T-cell (primary cell): ENCODE data around the gene ARAP1. TPM values are rescaled to one million over a fixed set of nuclear protein-coding genes. Genes with fewer than 3 reads are reported as not detected.

Source experiments
- ATAC-seq, 4 experiments: fragments of 200-7000 bp in 3 of 4; fragments of 150-1000 bp in 1 of 4; cut with Tn5 transposase; replicated peaks in 1 of 4; 1 replicate in 3 of 4; 2 replicates in 1 of 4; pipeline ENCODE4 v1.10.0; 2021; ENCODE audit warnings: moderate library complexity in 3 of 4, mild to moderate bottlenecking in 2 of 4, moderate number of reproducible peaks in 1 of 4
- CTCF ChIA-PET, 2 donors: fragments of 300-600 bp; sonication (Branson Sonifier 250); formaldehyde crosslinking; loops; one replicate each; lab custom pipeline; 2022; ENCODE audit warnings: antibody characterized with exemption in 2 of 2; lab: Charles Lee
- POLR2A ChIA-PET, 2 donors: fragments of 300-600 bp; sonication (Branson Sonifier 250); formaldehyde crosslinking; loops; one replicate each; lab custom pipeline; 2022; ENCODE audit warnings: antibody characterized with exemption in 2 of 2; lab: Charles Lee
- DNase-seq, 35 experiments: peaks; one replicate each; pipeline versions ENCODE4 v3.0.0 to v3.0.0-alpha.2; 2013 to 2023
- H3K27ac ChIP-seq: one replicate; pipeline ENCODE4 v1.5.1; 2013; ENCODE audit warnings: low read length
- H3K27me3 ChIP-seq, 2 experiments: replicated peaks in 1 of 2; 1 replicate in 1 of 2; 2 replicates in 1 of 2; pipeline versions ENCODE4 v1.6.1 to v1.7.0; 2013; ENCODE audit warnings: low read length in 1 of 2, mixed read lengths in 1 of 2; ENCODE audit not compliant: control insufficient read depth in 2 of 2, insufficient read depth in 2 of 2; ENCODE audit errors: extremely low read depth in 1 of 2
- H3K36me3 ChIP-seq, 2 donors: 1 replicate in 1 of 2; 2 replicates in 1 of 2; pipeline versions ENCODE4 v1.6.1 to v1.7.0; 2013; ENCODE audit warnings: low read length in 1 of 2; ENCODE audit not compliant: control insufficient read depth in 2 of 2, insufficient read depth in 1 of 2; ENCODE audit errors: extremely low read depth in 1 of 2
- H3K4me1 ChIP-seq, 2 experiments: 1 replicate in 1 of 2; 2 replicates in 1 of 2; pipeline versions ENCODE4 v1.6.1 to v1.7.0; 2013; ENCODE audit warnings: low read length in 2 of 2, mixed read lengths in 1 of 2; ENCODE audit not compliant: insufficient read depth in 2 of 2, control insufficient read depth in 1 of 2; ENCODE audit errors: extremely low read depth in 1 of 2
- H3K4me3 ChIP-seq, 2 donors: 1 replicate in 1 of 2; 2 replicates in 1 of 2; pipeline versions ENCODE4 v1.5.1 to v1.7.0; 2013; ENCODE audit warnings: mild to moderate bottlenecking in 2 of 2, low read length in 1 of 2, moderate library complexity in 1 of 2; ENCODE audit not compliant: control insufficient read depth in 1 of 2; ENCODE audit errors: extremely low read depth in 1 of 2
- H3K9me3 ChIP-seq: 2 replicates; pipeline ENCODE4 v1.7.0; 2013
- H3K27ac Mint-ChIP-seq, 2 donors: one replicate each; pipeline ENCODE4 v1.8.0; 2020 to 2021; ENCODE audit warnings: mild to moderate bottlenecking in 2 of 2, mixed read lengths in 2 of 2
- H3K27me3 Mint-ChIP-seq, 2 donors: one replicate each; pipeline ENCODE4 v1.8.0; 2021 to 2022; ENCODE audit warnings: mixed read lengths in 2 of 2
- H3K36me3 Mint-ChIP-seq: one replicate; pipeline ENCODE4 v1.8.0; 2021; ENCODE audit warnings: mixed read lengths
- H3K4me1 Mint-ChIP-seq, 3 donors: one replicate each; pipeline ENCODE4 v1.8.0; 2020 to 2022; ENCODE audit warnings: mixed read lengths in 3 of 3, mild to moderate bottlenecking in 1 of 3
- H3K4me3 Mint-ChIP-seq, 3 donors: one replicate each; pipeline ENCODE4 v1.8.0; 2020 to 2022; ENCODE audit warnings: mild to moderate bottlenecking in 3 of 3, mixed read lengths in 3 of 3, moderate library complexity in 3 of 3
- H3K9me3 Mint-ChIP-seq, 3 donors: one replicate each; pipeline ENCODE4 v1.8.0; 2020 to 2022; ENCODE audit warnings: mixed read lengths in 3 of 3
- WGBS: methylation state at CpG from one replicate; pipeline ENCODE4 v1.1.5; 2013; ENCODE audit warnings: missing lambda C conversion rate; ENCODE audit not compliant: insufficient coverage; 5-methylcytosine and 5-hydroxymethylcytosine counted together
- total RNA-seq, 35 experiments: library from RNA in 6 of 35; stranded (reverse) in 6 of 35; fragments of 120-200 nt in 1 of 35; gene quantifications; one replicate each; pipeline versions ENCODE4 v1.2.1 to v1.2.4 and lab custom pipeline; 2013 to 2026

Gene ARAP1
- total RNA-seq, 5 donors from 2014 or later (not counting 1 experiment from before 2014, with no cell fraction given) = 117 to 162 (median 148) TPM

DNA sequence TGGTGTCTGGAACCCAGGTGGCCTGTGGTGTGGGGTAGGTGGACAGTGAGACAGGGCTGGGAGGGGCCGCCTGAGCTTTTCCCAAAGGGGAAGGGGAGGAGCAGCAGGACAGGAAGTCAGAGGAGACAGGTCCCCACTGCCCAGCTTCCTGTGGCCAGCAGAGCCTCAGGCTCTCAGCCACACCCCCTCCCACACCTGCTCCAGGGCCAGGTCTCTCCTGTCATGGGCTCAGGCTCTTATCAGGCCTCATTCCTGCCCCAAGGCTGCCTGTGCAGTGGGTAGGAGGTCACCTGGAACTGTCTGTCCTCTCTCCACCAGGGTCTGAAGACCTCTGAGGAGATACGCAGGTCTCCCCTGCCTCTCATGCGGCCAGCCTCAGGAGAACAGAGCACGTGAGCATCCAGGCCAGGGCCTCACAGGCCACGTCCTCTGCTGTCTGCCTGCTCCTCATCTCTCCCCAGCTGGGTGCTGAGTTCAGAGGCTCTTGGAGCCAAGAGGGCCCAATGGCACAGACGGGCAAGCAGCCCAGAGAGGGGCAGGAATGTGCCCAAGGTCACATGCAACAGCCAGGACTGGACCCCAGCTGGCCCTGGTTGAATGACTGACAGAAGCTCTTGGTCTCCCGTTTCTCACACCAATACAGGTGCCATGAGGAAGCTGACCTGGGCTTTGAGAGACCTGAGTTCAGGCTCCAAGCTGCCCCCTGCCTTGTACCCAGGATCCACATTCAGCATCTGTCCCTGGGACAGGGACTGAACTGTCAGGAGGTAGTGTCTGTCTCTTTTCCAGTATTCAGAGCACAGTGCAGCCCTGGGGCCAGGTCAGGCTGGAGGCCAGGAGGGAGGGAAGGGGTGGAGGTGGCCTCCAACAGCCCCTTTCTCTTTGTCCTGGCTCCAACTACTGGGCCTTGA is 24.9 kb upstream of the ARAP1 start:
- H3K4me3 ChIP-seq = no peak overlapping the region
- H3K27me3 ChIP-seq = peaks cover 0 to 5% of the 10 kb centered on the region in 2 experiments
- no peaks in the 10 kb centered on the region for H3K36me3 Mint-ChIP-seq
- ChIA-PET POLR2A (no interaction called here), CTCF (no interaction called here)
- H3K9me3 Mint-ChIP-seq = no peaks in the 10 kb centered on the region
- DNase-seq = no peak
- 81% methylated on average over 7 of the region's 7 CpGs for WGBS
- ATAC-seq = no peak
- H3K9me3 ChIP-seq = no peaks in the 10 kb centered on the region
- H3K4me1 ChIP-seq = peaks cover 0 to 27% of the 10 kb centered on the region in 2 experiments
- no peak overlapping the region for H3K4me3 Mint-ChIP-seq
- no peaks in the 10 kb centered on the region for H3K36me3 ChIP-seq
- peaks cover 27 to 45% (median 36%) of the 10 kb centered on the region in 3 donors for H3K4me1 Mint-ChIP-seq
- H3K27ac Mint-ChIP-seq = no peak overlapping the region
- no peaks in the 10 kb centered on the region for H3K27me3 Mint-ChIP-seq
- no peak overlapping the region for H3K27ac ChIP-seq

DNA sequence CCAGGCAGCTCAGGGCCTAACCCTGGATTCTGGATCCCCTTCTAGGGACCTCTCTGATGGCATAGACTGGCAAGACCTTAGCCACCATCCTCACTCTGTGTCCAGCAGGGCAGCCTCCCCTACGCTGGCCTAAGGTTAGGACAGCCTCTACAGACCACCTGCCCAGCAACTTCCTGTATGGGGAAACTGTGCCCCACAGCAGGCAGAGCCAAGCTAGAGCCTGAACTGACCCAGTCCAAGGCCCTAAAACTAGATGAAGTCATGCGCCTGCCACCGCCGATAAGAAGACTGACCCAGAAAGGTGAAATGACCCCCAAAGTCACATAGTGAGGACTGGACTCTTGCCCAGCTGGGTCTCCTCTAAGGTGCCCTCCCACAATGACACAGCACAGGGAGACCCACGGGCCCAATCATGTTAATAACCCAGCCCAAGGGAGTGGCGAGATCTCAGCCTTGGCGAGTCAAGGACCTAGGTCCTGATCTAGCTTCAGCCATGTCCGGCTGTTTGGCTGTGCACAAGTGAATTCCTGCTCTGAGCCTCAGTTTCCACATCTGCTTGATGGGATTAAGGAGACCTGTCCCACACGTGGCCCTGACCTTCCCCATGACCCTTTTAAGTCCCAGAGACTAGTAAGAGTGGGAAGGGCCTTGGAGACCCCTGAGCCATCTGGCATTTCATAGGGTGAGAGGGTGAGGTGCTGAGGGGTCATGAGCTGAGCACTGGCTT is 24.1 kb upstream of the ARAP1 start:
- 87% methylated on average over 8 of the region's 9 CpGs for WGBS
- ATAC-seq (no peak), DNase-seq (no peak)
- Histone ChIP-seq H3K36me3 (no peaks in the 10 kb centered on the region), H3K27ac (no peak overlapping the region), H3K4me3 (no peak overlapping the region), H3K4me1 (peaks cover 0 to 24% of the 10 kb centered on the region in 2 experiments), H3K9me3 (no peaks in the 10 kb centered on the region), H3K27me3 (peaks cover 0 to 3% of the 10 kb centered on the region in 2 experiments)
- POLR2A ChIA-PET = no interaction called here
- Mint-ChIP-seq H3K27ac (no peak overlapping the region), H3K4me1 (peaks cover 24 to 41% (median 32%) of the 10 kb centered on the region in 3 donors), H3K9me3 (no peaks in the 10 kb centered on the region), H3K4me3 (no peak overlapping the region), H3K27me3 (no peaks in the 10 kb centered on the region), H3K36me3 (no peaks in the 10 kb centered on the region)
- CTCF ChIA-PET = no interaction called here

DNA sequence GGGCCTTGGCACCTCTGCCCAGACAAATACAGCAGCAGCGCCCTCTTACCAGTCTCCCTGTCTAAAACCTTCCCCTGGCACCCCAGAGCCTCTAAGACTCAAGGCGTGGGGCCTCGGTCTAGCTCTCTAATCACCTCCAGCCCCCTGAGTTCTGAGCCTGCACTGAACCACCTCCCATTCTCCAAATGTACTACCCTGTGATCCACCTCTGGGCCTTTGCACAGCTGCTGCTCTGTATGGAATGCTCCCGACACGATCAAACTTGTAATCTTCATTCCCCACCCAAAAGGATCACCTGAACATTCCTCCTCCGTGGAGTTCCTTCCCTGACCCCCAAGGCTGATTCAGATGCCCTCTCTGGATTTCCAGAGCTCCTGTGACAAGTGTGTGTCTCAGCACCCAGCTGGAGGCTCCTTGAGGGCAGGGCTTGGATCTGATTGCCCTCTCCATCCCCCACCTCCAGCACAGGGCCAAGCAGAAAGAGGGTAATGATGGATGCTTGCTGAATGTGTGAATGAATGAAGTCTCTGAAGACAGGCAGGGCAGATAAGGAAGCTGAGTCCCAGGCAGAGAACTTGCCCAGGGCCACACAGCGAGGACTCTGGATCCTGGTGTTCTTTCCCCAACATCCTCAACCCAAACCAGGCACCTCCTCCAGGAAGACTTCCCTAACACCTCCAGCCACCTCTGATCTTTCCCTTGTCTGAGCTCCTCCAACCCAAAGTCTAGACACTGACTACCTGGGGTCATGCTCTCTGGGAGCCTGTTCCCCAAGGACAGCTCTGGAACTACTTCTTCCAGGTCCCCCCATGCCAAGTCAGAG is 23.3 kb upstream of the ARAP1 start:
- no peak overlapping the region for H3K4me3 ChIP-seq
- DNase-seq (no peak), ATAC-seq (no peak)
- CTCF ChIA-PET = no interaction called here
- Mint-ChIP-seq H3K4me3 (no peak overlapping the region), H3K36me3 (peaks cover 3% of the 10 kb centered on the region), H3K9me3 (no peaks in the 10 kb centered on the region), H3K27ac (no peak overlapping the region), H3K27me3 (no peaks in the 10 kb centered on the region), H3K4me1 (peaks cover 23 to 41% (median 29%) of the 10 kb centered on the region in 3 donors)
- POLR2A ChIA-PET = no interaction called here
- H3K27ac ChIP-seq = no peak overlapping the region
- H3K36me3 ChIP-seq = no peaks in the 10 kb centered on the region
- H3K4me1 ChIP-seq = peaks cover 0 to 16% of the 10 kb centered on the region in 2 experiments
- H3K27me3 ChIP-seq = no peaks in the 10 kb centered on the region
- H3K9me3 ChIP-seq = no peaks in the 10 kb centered on the region
- 94% methylated on average over 6 of the region's 7 CpGs for WGBS

DNA sequence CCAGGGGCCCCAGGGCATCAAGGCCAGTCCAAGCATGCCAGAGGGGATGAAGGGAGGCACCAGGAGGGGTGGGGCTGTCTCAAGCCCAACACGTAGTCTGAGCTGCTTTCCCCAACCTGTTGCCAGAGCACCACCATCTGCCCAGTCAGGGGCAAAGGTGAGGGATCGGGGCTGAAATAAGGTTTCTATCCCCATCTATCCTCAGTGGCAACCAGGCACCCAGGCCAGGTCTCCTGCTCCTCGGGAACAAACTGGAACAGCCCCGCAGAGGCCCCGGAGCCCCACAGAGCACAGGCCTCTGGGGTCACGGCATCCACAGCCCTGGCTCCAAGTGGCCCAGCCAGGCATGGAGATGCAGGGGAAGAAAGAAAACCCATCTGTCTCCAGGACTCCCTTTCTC is 22.3 kb upstream of the ARAP1 start:
- ChIA-PET POLR2A (no interaction called here), CTCF (no interaction called here)
- Mint-ChIP-seq H3K4me3 (no peak overlapping the region), H3K27ac (no peak overlapping the region), H3K27me3 (no peaks in the 10 kb centered on the region), H3K9me3 (no peaks in the 10 kb centered on the region), H3K4me1 (peaks cover 14 to 34% (median 20%) of the 10 kb centered on the region in 3 donors), H3K36me3 (peaks cover 5% of the 10 kb centered on the region)
- Histone ChIP-seq H3K4me1 (peaks cover 0 to 8% of the 10 kb centered on the region in 2 experiments), H3K36me3 (no peaks in the 10 kb centered on the region), H3K4me3 (no peak overlapping the region), H3K27ac (no peak overlapping the region), H3K9me3 (no peaks in the 10 kb centered on the region), H3K27me3 (no peaks in the 10 kb centered on the region)
- DNase-seq (no peak), ATAC-seq (no peak)
- WGBS = 100% methylated on average over 2 of the region's 6 CpGs

DNA sequence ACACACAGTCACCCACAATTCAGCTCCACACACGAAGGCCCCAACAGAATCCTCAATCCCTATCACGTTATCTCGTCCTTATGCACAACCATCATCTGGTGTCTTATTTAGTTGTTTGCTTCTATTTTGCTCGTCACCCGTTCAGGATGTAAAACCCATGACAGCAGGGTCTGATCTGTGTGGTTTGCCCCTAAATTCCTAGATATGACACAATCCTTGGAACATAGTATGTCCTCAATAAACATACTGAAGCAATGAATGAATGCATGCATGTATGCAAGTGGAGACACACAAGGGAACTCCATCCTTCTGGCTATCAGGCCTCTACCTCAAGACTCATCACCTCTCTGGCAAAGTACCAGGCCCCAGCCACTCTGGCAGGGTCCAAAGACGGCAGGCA is 21.5 kb upstream of the ARAP1 start:
- no peak for DNase-seq
- Mint-ChIP-seq H3K27ac (peak overlapping the region in 1 of 2 donors; percentile 39), H3K9me3 (no peaks in the 10 kb centered on the region), H3K36me3 (peaks cover 5% of the 10 kb centered on the region), H3K4me3 (no peak overlapping the region), H3K4me1 (peaks cover 10 to 30% (median 15%) of the 10 kb centered on the region in 3 donors), H3K27me3 (no peaks in the 10 kb centered on the region)
- 90% methylated on average over 2 of the region's 6 CpGs for WGBS
- H3K4me1 ChIP-seq = peaks cover 0 to 6% of the 10 kb centered on the region in 2 experiments
- no peaks in the 10 kb centered on the region for H3K9me3 ChIP-seq
- H3K36me3 ChIP-seq = no peaks in the 10 kb centered on the region
- no peak overlapping the region for H3K4me3 ChIP-seq
- no peak overlapping the region for H3K27ac ChIP-seq
- ATAC-seq = peak in 1 of 4 experiments; percentile 11
- POLR2A ChIA-PET = no interaction called here
- no peaks in the 10 kb centered on the region for H3K27me3 ChIP-seq
- CTCF ChIA-PET = no interaction called here

DNA sequence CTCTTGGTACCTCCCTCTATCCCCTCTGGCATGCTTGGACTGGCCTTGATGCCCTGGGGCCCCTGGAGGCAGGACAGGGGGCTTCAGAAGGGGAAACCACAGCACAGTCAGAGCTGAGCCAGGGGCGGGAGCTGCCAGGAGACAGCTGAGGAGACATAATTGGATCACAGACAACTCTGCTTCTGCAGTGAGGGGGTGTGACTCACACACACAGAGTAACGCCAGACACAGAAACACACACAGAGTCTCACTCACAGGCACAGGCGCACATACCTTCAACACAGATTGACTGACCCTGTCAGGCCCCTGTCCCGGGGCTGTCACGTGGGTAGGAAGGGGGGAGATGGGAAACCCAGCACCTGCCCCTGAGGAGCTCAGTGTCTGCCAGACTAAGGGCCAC is 21.1 kb upstream of the ARAP1 start:
- no peaks in the 10 kb centered on the region for H3K36me3 ChIP-seq
- Mint-ChIP-seq H3K36me3 (peaks cover 5% of the 10 kb centered on the region), H3K27me3 (no peaks in the 10 kb centered on the region), H3K9me3 (no peaks in the 10 kb centered on the region), H3K27ac (no peak overlapping the region), H3K4me3 (no peak overlapping the region), H3K4me1 (peaks cover 10 to 30% (median 15%) of the 10 kb centered on the region in 3 donors)
- ATAC-seq = no peak
- 80% methylated on average over 1 of the region's 5 CpGs for WGBS
- H3K4me1 ChIP-seq = peaks cover 0 to 6% of the 10 kb centered on the region in 2 experiments
- H3K9me3 ChIP-seq = no peaks in the 10 kb centered on the region
- ChIA-PET CTCF (no interaction called here), POLR2A (no interaction called here)
- H3K27me3 ChIP-seq = no peaks in the 10 kb centered on the region
- no peak overlapping the region for H3K27ac ChIP-seq
- DNase-seq = no peak
- H3K4me3 ChIP-seq = no peak overlapping the region
